GM12878 (cell line): Measurements from ENCODE around the gene CREB5. TPM values are rescaled to one million over a fixed set of nuclear protein-coding genes. Genes with fewer than 3 reads are reported as not detected.

Experiments used
- ATAC-seq: fragments of 200-7000 bp; cut with Tn5 transposase; 3 replicates; pipeline ENCODE4 v1.9.1; 2020; ENCODE audit warnings: mild to moderate bottlenecking, moderate library complexity
- BruUV-seq: library from RNA; stranded (reverse); fragments of 400-500 nt; replicated peaks from 2 replicates; lab custom pipeline; 2021; lab: Mats Ljungman, UMichigan
- CTCF ChIA-PET: fragments of 300-600 bp; sonication (Branson Sonifier 250); formaldehyde crosslinking; extraction: SDS; loops from one replicate; lab custom pipeline; 2021; ENCODE audit warnings: inconsistent platforms; lab: Yijun Ruan, JAX
- POLR2A ChIA-PET: fragments of 350-600 bp; formaldehyde crosslinking; extraction: SDS; loops from one replicate; lab custom pipeline; 2021; ENCODE audit warnings: inconsistent platforms; lab: Charles Lee
- RAD21 ChIA-PET: fragments of 300-600 bp; sonication (Branson Sonifier 250); formaldehyde crosslinking; loops from one replicate; lab custom pipeline; 2023; ENCODE audit warnings: antibody characterized with exemption; ENCODE audit not compliant: unreplicated experiment; lab: Charles Lee
- SMC1A ChIA-PET: fragments of 300-600 bp; sonication (Branson Sonifier 250); formaldehyde crosslinking; loops from one replicate; lab custom pipeline; 2023; ENCODE audit not compliant: unreplicated experiment, uncharacterized antibody; lab: Charles Lee
- DNase-seq: peaks from one replicate; pipeline ENCODE4 v3.0.0-alpha.2; 2011; ENCODE audit warnings: low read depth, low spot score
- FAIRE-seq: peaks from 3 replicates; lab custom pipeline; 2011; peaks lifted over from hg19 to GRCh38; lab: Jason Lieb, UNC
- H2AFZ ChIP-seq: 2 replicates; pipeline ENCODE4 v1.6.0; 2011; ENCODE audit warnings: low read depth, low read length, control low read depth; ENCODE audit not compliant: control insufficient read depth
- H3K27ac ChIP-seq: 2 replicates; pipeline ENCODE4 v1.5.1; 2011; ENCODE audit warnings: control low read depth; ENCODE audit not compliant: control insufficient read depth, insufficient read depth
- H3K27me3 ChIP-seq, 2 experiments: replicated peaks in 1 of 2; 2 replicates each; pipeline versions ENCODE4 v1.6.0 to v1.6.1; 2011; ENCODE audit warnings: low read length in 1 of 2; ENCODE audit not compliant: control insufficient read depth in 2 of 2, insufficient read depth in 2 of 2
- H3K36me3 ChIP-seq, 2 experiments: 2 replicates each; pipeline ENCODE4 v1.5.1; 2011; ENCODE audit warnings: low read length in 1 of 2; ENCODE audit not compliant: control insufficient read depth in 2 of 2, insufficient read depth in 2 of 2
- H3K4me1 ChIP-seq: 2 replicates; pipeline ENCODE4 v1.6.1; 2011; ENCODE audit warnings: mild to moderate bottlenecking, low read length, moderate library complexity, mixed read lengths; ENCODE audit not compliant: control insufficient read depth, insufficient read depth
- H3K4me2 ChIP-seq: 2 replicates; pipeline ENCODE4 v1.6.0; 2011; ENCODE audit warnings: control low read depth; ENCODE audit not compliant: control insufficient read depth, insufficient read depth
- H3K4me3 ChIP-seq: fragments of 200-600 bp; sonication (generic); 2 replicates; pipeline ENCODE4 v1.5.1; 2016
- H3K79me2 ChIP-seq: 2 replicates; pipeline ENCODE4 v1.6.0; 2011; ENCODE audit warnings: low read length; ENCODE audit not compliant: control insufficient read depth, insufficient read depth
- H3K9ac ChIP-seq: 2 replicates; pipeline ENCODE4 v1.8.0; 2011; ENCODE audit warnings: low read length, control low read depth, mixed read lengths; ENCODE audit not compliant: control insufficient read depth, insufficient read depth
- H3K9me3 ChIP-seq: replicated peaks from 3 replicates; pipeline ENCODE4 v1.5.1; 2011; ENCODE audit warnings: mild to moderate bottlenecking, low read length; ENCODE audit not compliant: control insufficient read depth, insufficient read depth
- H4K20me1 ChIP-seq: 2 replicates; pipeline ENCODE4 v1.6.0; 2011; ENCODE audit not compliant: control insufficient read depth, insufficient read depth
- ATF7 ChIP-seq: fragments of 450-650 bp; IDR thresholded peaks from 2 replicates; pipeline ENCODE4 v1.6.1; 2016; ENCODE audit warnings: low read depth, mild to moderate bottlenecking
- EZH2 ChIP-seq: IDR thresholded peaks from 2 replicates; pipeline ENCODE4 v1.6.1; 2012; ENCODE audit warnings: low read depth, mild to moderate bottlenecking, control low read depth, inconsistent platforms, low read length, borderline replicate concordance; ENCODE audit not compliant: control insufficient read depth
- MEF2B ChIP-seq: fragments of 450-650 bp; IDR thresholded peaks from 2 replicates; pipeline ENCODE4 v1.6.1; 2018; ENCODE audit warnings: mild to moderate bottlenecking, moderate library complexity; ENCODE audit not compliant: partially characterized antibody, poor library complexity, severe bottlenecking
- NR2C1 ChIP-seq: fragments of 450-650 bp; IDR thresholded peaks from 2 replicates; pipeline ENCODE4 v1.6.1; 2017; ENCODE audit warnings: antibody characterized with exemption, mild to moderate bottlenecking, moderate library complexity
- POU2F2 ChIP-seq: IDR thresholded peaks from 3 replicates; pipeline ENCODE4 v1.6.1; 2011; ENCODE audit warnings: low read depth, mild to moderate bottlenecking, low read length, borderline replicate concordance
- PRDM15 ChIP-seq: fragments of 450-650 bp; formaldehyde crosslinking; IDR thresholded peaks from 2 replicates; pipeline ENCODE4 v1.4.0; 2020; ENCODE audit warnings: mild to moderate bottlenecking, moderate library complexity
- RAD21 ChIP-seq: IDR thresholded peaks from 2 replicates; pipeline ENCODE4 v1.6.1; 2011; ENCODE audit warnings: mild to moderate bottlenecking, low read depth, low read length, moderate library complexity; ENCODE audit not compliant: insufficient read depth
- SMAD5 ChIP-seq: IDR thresholded peaks from 2 replicates; pipeline ENCODE4 v1.6.1; 2016; ENCODE audit warnings: antibody characterized with exemption, low read depth
- SPI1 ChIP-seq: IDR thresholded peaks from 2 replicates; pipeline ENCODE4 v1.6.1; 2011; ENCODE audit warnings: low read depth, mild to moderate bottlenecking, low read length, moderate library complexity, borderline replicate concordance; ENCODE audit not compliant: insufficient read depth
- TCF3 ChIP-seq: IDR thresholded peaks from 2 replicates; pipeline ENCODE4 v1.6.1; 2012; ENCODE audit warnings: low read depth, mild to moderate bottlenecking, low read length, borderline replicate concordance; ENCODE audit not compliant: insufficient read depth
- YY1 ChIP-seq: IDR thresholded peaks from 2 replicates; pipeline ENCODE4 v1.6.1; 2011; ENCODE audit warnings: low read depth, mild to moderate bottlenecking, low read length
- ZNF687 ChIP-seq: fragments of 450-650 bp; IDR thresholded peaks from 2 replicates; pipeline ENCODE4 v1.6.1; 2017; ENCODE audit warnings: mild to moderate bottlenecking, moderate library complexity
- WGBS: methylation state at CpG from one replicate; pipeline ENCODE4 v1.1.6; 2016; ENCODE audit warnings: low lambda C conversion rate; ENCODE audit not compliant: insufficient replicate concordance, insufficient coverage; ENCODE audit errors: missing lambda C conversion rate; 5-methylcytosine and 5-hydroxymethylcytosine counted together
- in situ Hi-C: fragments of 300-500 bp; cut with MboI; formaldehyde crosslinking; loops from 9 replicates; pipeline ENCODE4 v1.14.3; 2018; ENCODE audit warnings: mixed read lengths
- intact Hi-C: fragments of 100-400 bp; cut with micrococcal nuclease; formaldehyde crosslinking; loops from one replicate; pipeline ENCODE4 v1.14.2; 2022; ENCODE audit not compliant: unreplicated experiment
- polyA plus RNA-seq, 11 experiments: library from polyadenylated mRNA; depleted of rRNA in 4 of 11; unstranded in 6 of 11; stranded (reverse) in 5 of 11; fragments of >200 nt; fragmentation: Nextera tagmentation in 4 of 11; fragmentation: Illumina TruSeq in 1 of 11; extraction: Ambion mirVana in 4 of 11; extraction: Trizol in 1 of 11; gene quantifications; 1 replicate in 1 of 11; 2 replicates in 10 of 11; pipeline versions ENCODE4 v1.2.1 to v1.2.3, GENCODE V29; 2011 to 2016; ENCODE audit warnings: inconsistent platforms in 2 of 11, missing spikeins in 2 of 11, low read depth in 1 of 11
- total RNA-seq, 4 experiments: library from RNA; depleted of rRNA in 3 of 4; stranded (reverse); fragments of >200 nt in 3 of 4; fragmentation: Illumina TruSeq in 1 of 4; extraction: Trizol in 1 of 4; gene quantifications; 2 replicates each; pipeline versions ENCODE4 v1.2.1 to v1.2.3, GENCODE V29; 2013 to 2021

Gene CREB5
- total and polyA plus RNA-seq, 10 of the 15 experiments (the other 5 are each of a cell fraction or from before 2014, with no cell fraction given), result 12.9 to 74.1 (median 53.0) TPM

- Histone ChIP-seq H3K4me3 (peak overlapping the region; percentile 53; the same call in 1 of the 2 replicates), H2AFZ (no peak overlapping the region), H3K27me3 (peaks cover 0 to 14% of the 10 kb centered on the region in 2 experiments; a peak in 2 of 4 replicates), H3K36me3 (no peaks in the 10 kb centered on the region), H4K20me1 (no peaks in the 10 kb centered on the region), H3K9ac (peak overlapping the region; percentile 43; the same call in 1 of the 2 replicates), H3K9me3 (no peaks in the 10 kb centered on the region), H3K79me2 (no peaks in the 10 kb centered on the region), H3K27ac (no peak overlapping the region), H3K4me1 (0 out of 2 replicates have a peak, but pooled peaks cover 2% of the 10 kb centered on the region), H3K4me2 (peak overlapping the region; percentile 75)
- no peak for DNase-seq
- intact Hi-C loops (loop anchor here (1.0 to 2.0 kb wide), 2 partner anchors 68 to 216 kb away; no protein-coding TSS in a partner anchor), in situ Hi-C loops (no loop called here)
- POLR2A ChIA-PET, result interaction anchor here (0.6 to 8.3 kb wide), 7 partner anchors 8 to 199 kb away, joined by 4 to 88 read pairs (median 6); no protein-coding TSS in a partner anchor
- 5% methylated on average over 28 of the region's 28 CpGs for WGBS
- ATAC-seq, result peak; percentile 53
- SMC1A ChIA-PET, result interaction anchor here (0.6 to 6.7 kb wide), 27 partner anchors 15 to 322 kb away, joined by 3 to 120 read pairs (median 5); no protein-coding TSS in a partner anchor
- peak; percentile 49 for FAIRE-seq
- RAD21 ChIA-PET, result interaction anchor here (0.6 to 8.5 kb wide), 17 partner anchors 22 to 1938 kb away, joined by 3 to 156 read pairs (median 4); no protein-coding TSS in a partner anchor
- no TSS peak for BruUV-seq
- CTCF ChIA-PET, result interaction anchor here (1.0 to 4.7 kb wide), 13 partner anchors 21 to 216 kb away, joined by 3 to 48 read pairs (median 5); no protein-coding TSS in a partner anchor
- TF ChIP-seq POU2F2 (no peak), ATF7 (peak; percentile 95), SMAD5 (peak; percentile 93; the same call in 1 of the 2 replicates), PRDM15 (peak; percentile 72), MEF2B (peak; percentile 36), YY1 (no peak), EZH2 (no peak), ZNF687 (peak; percentile 18; the same call in 1 of the 2 replicates), NR2C1 (no peak), TCF3 (no peak), RAD21 (no peak), SPI1 (peak; percentile 89)
Measured at GRCh38 chr7:28410628-28411531, 1.4 kb upstream of the CREB5 start.
